ENCODE data around the gene NCOA6. TPM values are rescaled to one million over a fixed set of nuclear protein-coding genes. Genes with fewer than 3 reads are reported as not detected.

NCOA6 gene
- total RNA-seq, 1 donor from 2014 or later, result 79.5 TPM

- Mint-ChIP-seq H3K4me3 (no peak overlapping the region), H3K27me3 (ENCODE audit: low read depth) (no peaks in the 10 kb centered on the region), H3K4me1 (no peaks in the 10 kb centered on the region), H3K27ac (ENCODE audit: unreplicated experiment) (peak overlapping the region; percentile 35), H3K36me3 (ENCODE audit: low read depth) (peaks cover 17% of the 10 kb centered on the region), H3K9me3 (no peaks in the 10 kb centered on the region)
- TF ChIP-seq, protein P1, sequence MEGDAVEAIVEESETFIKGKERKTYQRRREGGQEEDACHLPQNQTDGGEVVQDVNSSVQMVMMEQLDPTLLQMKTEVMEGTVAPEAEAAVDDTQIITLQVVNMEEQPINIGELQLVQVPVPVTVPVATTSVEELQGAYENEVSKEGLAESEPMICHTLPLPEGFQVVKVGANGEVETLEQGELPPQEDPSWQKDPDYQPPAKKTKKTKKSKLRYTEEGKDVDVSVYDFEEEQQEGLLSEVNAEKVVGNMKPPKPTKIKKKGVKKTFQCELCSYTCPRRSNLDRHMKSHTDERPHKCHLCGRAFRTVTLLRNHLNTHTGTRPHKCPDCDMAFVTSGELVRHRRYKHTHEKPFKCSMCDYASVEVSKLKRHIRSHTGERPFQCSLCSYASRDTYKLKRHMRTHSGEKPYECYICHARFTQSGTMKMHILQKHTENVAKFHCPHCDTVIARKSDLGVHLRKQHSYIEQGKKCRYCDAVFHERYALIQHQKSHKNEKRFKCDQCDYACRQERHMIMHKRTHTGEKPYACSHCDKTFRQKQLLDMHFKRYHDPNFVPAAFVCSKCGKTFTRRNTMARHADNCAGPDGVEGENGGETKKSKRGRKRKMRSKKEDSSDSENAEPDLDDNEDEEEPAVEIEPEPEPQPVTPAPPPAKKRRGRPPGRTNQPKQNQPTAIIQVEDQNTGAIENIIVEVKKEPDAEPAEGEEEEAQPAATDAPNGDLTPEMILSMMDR (conservative IDR thresholded peaks at IDR 0.05), result no peak
- no peak for DNase-seq (ENCODE audit: low read depth, low spot score)
Measured at GRCh38 chr20:34772437-34772836, 53.0 kb downstream of the NCOA6 start.

DNA sequence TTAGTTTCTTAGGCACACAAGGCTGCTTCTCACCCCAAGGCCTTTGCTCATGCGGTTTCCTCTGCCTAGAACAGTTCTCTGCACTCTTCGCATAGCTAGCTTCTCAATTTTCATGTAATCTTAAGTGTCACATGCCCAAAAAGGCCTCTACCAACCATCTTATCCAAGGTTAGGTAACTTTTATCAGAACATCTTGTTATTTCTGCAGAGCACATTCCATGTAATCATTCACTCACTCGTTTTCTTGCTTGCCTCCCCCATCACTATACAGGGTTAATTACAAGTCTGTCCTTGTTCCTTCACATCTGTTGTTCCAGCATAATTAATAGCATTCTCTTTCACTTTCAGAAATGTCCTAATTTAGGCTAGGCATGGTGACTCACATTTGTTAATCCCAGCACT is 53.8 kb downstream of the NCOA6 start:
- no peaks in the 10 kb centered on the region for H3K27me3 Mint-ChIP-seq (ENCODE audit: low read depth)
- H3K36me3 Mint-ChIP-seq (ENCODE audit: low read depth), result peaks cover 20% of the 10 kb centered on the region
- no peaks in the 10 kb centered on the region for H3K9me3 Mint-ChIP-seq
- no peaks in the 10 kb centered on the region for H3K4me1 Mint-ChIP-seq
- no peak overlapping the region for H3K4me3 Mint-ChIP-seq
- DNase-seq (ENCODE audit: low read depth, low spot score), result no peak
- H3K27ac Mint-ChIP-seq (ENCODE audit: unreplicated experiment), result no peak overlapping the region
- TF ChIP-seq, protein P1 (conservative IDR thresholded peaks at IDR 0.05), result no peak

GRCh38 chr20:34768096-34768495 is 57.4 kb downstream of the NCOA6 start:
- TF ChIP-seq, protein P1 (conservative IDR thresholded peaks at IDR 0.05), result no peak
- no peak for DNase-seq (ENCODE audit: low read depth, low spot score)
- Mint-ChIP-seq H3K27ac (ENCODE audit: unreplicated experiment) (no peak overlapping the region), H3K27me3 (ENCODE audit: low read depth) (no peaks in the 10 kb centered on the region), H3K4me1 (no peaks in the 10 kb centered on the region), H3K4me3 (no peak overlapping the region), H3K9me3 (no peaks in the 10 kb centered on the region), H3K36me3 (ENCODE audit: low read depth) (peaks cover 18% of the 10 kb centered on the region)

- no peaks in the 10 kb centered on the region for H3K27me3 Mint-ChIP-seq (ENCODE audit: low read depth)
- TF ChIP-seq, protein P1 (conservative IDR thresholded peaks at IDR 0.05), result no peak
- no peaks in the 10 kb centered on the region for H3K4me1 Mint-ChIP-seq
- peaks cover 27% of the 10 kb centered on the region for H3K36me3 Mint-ChIP-seq (ENCODE audit: low read depth)
- no peak overlapping the region for H3K4me3 Mint-ChIP-seq
- no peak for DNase-seq (ENCODE audit: low read depth, low spot score)
- H3K27ac Mint-ChIP-seq (ENCODE audit: unreplicated experiment), result no peak overlapping the region
- no peaks in the 10 kb centered on the region for H3K9me3 Mint-ChIP-seq
Measured at GRCh38 chr20:34762031-34762555, 63.4 kb downstream of the NCOA6 start.

DNA sequence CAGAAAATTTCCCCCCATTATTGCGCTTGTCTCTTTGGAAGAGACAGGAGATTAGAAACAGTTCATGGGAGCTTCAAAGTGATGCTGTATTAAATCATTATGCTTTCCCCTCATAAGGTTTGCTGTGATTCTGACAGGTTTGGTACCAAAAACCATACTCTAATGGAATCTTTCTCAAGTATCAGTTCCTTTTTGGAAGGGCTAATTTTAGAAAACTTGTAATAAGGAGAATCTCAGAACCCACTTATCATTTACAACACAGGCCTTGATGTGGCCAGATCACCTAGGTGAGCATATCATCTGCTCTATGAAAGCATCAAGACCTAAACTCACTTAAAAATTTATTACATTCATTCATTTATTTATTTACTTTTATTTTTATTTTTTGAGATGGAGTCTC is 70.1 kb downstream of the NCOA6 start:
- no peak overlapping the region for H3K27ac Mint-ChIP-seq (ENCODE audit: unreplicated experiment)
- no peaks in the 10 kb centered on the region for H3K27me3 Mint-ChIP-seq (ENCODE audit: low read depth)
- H3K36me3 Mint-ChIP-seq (ENCODE audit: low read depth), result peaks cover 21% of the 10 kb centered on the region
- no peaks in the 10 kb centered on the region for H3K9me3 Mint-ChIP-seq
- DNase-seq (ENCODE audit: low read depth, low spot score), result no peak
- TF ChIP-seq, protein P1 (conservative IDR thresholded peaks at IDR 0.05), result no peak
- H3K4me3 Mint-ChIP-seq, result no peak overlapping the region
- no peaks in the 10 kb centered on the region for H3K4me1 Mint-ChIP-seq
